SK-N-SH (cell line): Measurements from ENCODE around the gene SPTBN1. TPM values are rescaled to one million over a fixed set of nuclear protein-coding genes. Genes with fewer than 3 reads are reported as not detected.

Experiments
- CTCF ChIA-PET: fragments of 300-600, 350-600 bp; formaldehyde crosslinking; extraction: SDS; loops from one replicate; lab custom pipeline; 2021; lab: Yijun Ruan, JAX
- POLR2A ChIA-PET: fragments of 350-600 bp; sonication (Branson Sonifier 250); formaldehyde crosslinking; extraction: SDS; loops from one replicate; lab custom pipeline; 2020; ENCODE audit warnings: antibody characterized with exemption, inconsistent platforms; lab: Yijun Ruan, JAX
- DNase-seq: peaks from one replicate; pipeline ENCODE4 v3.0.0; 2012
- H2AFZ ChIP-seq: fragments of 200-600 bp; sonication (generic); 2 replicates; pipeline ENCODE4 v1.8.1; 2016; ENCODE audit warnings: antibody characterized with exemption, mild to moderate bottlenecking, low read depth
- H3F3A ChIP-seq: fragments of 200-600 bp; sonication (generic); replicated peaks from 2 replicates; pipeline ENCODE3; 2016; ENCODE audit warnings: antibody characterized with exemption, mild to moderate bottlenecking; ENCODE audit not compliant: insufficient read depth
- H3K27ac ChIP-seq, 2 experiments: fragments of 200-500 bp in 1 of 2; fragments of 200-600 bp in 1 of 2; sonication (Bioruptor generic) in 1 of 2; sonication (generic), shearing (Covaris generic) in 1 of 2; 2 replicates each; pipeline versions ENCODE4 v1.5.1 to v1.6.1; 2014 to 2016; ENCODE audit warnings: low read depth in 2 of 2, inconsistent platforms in 1 of 2, low read length in 1 of 2, mild to moderate bottlenecking in 1 of 2, mixed read lengths in 1 of 2
- H3K27me3 ChIP-seq: fragments of 200-600 bp; sonication (generic), shearing (Covaris generic); 2 replicates; pipeline ENCODE4 v1.6.1; 2016; ENCODE audit warnings: mixed run types; ENCODE audit not compliant: insufficient read depth
- H3K36me3 ChIP-seq, 2 experiments: fragments of 200-500 bp in 1 of 2; fragments of 200-600 bp in 1 of 2; sonication (Bioruptor generic) in 1 of 2; sonication (generic) in 1 of 2; replicated peaks in 1 of 2; 2 replicates each; pipeline versions ENCODE3 to v1.5.1; 2014 to 2016; ENCODE audit warnings: low read length in 1 of 2, mild to moderate bottlenecking in 1 of 2; ENCODE audit not compliant: insufficient read depth in 2 of 2, control insufficient read depth in 1 of 2
- H3K4me1 ChIP-seq, 2 experiments: fragments of 200-500 bp in 1 of 2; fragments of 200-600 bp in 1 of 2; sonication (Bioruptor generic) in 1 of 2; sonication (generic), shearing (Covaris generic) in 1 of 2; 2 replicates each; pipeline versions ENCODE4 v1.5.1 to v1.6.1; 2014 to 2016; ENCODE audit warnings: low read depth in 1 of 2, low read length in 1 of 2, mixed run types in 1 of 2; ENCODE audit not compliant: insufficient read depth in 2 of 2, control insufficient read depth in 1 of 2
- H3K4me2 ChIP-seq: fragments of 200-600 bp; sonication (generic), shearing (Covaris generic); 2 replicates; pipeline ENCODE4 v1.6.1; 2017; ENCODE audit warnings: mixed run types
- H3K4me3 ChIP-seq, 2 experiments: fragments of 200-500 bp in 1 of 2; fragments of 200-600 bp in 1 of 2; sonication (Bioruptor generic) in 1 of 2; sonication (generic), shearing (Covaris generic) in 1 of 2; 2 replicates each; pipeline versions ENCODE4 v1.5.1 to v1.8.1; 2014 to 2016; ENCODE audit warnings: low read depth in 2 of 2, inconsistent platforms in 1 of 2, low read length in 1 of 2, mild to moderate bottlenecking in 1 of 2, mixed read lengths in 1 of 2, moderate library complexity in 1 of 2
- H3K79me2 ChIP-seq: fragments of 200-600 bp; sonication (generic); 2 replicates; pipeline ENCODE4 v1.8.1; 2017; ENCODE audit warnings: mild to moderate bottlenecking; ENCODE audit not compliant: insufficient read depth
- H3K9ac ChIP-seq: fragments of 200-600 bp; sonication (generic); 2 replicates; pipeline ENCODE4 v1.6.1; 2017; ENCODE audit warnings: mixed run types
- H3K9me2 ChIP-seq: fragments of 200-600 bp; sonication (generic); 2 replicates; pipeline ENCODE4 v1.6.1; 2017; ENCODE audit warnings: mixed run types
- H3K9me3 ChIP-seq: fragments of 200-600 bp; sonication (generic); 2 replicates; pipeline ENCODE4 v1.6.1; 2017; ENCODE audit warnings: mixed run types, mild to moderate bottlenecking, moderate library complexity
- H4K20me1 ChIP-seq: fragments of 200-600 bp; sonication (generic); 2 replicates; pipeline ENCODE4 v1.6.1; 2017; ENCODE audit warnings: mild to moderate bottlenecking, mixed run types; ENCODE audit not compliant: insufficient read depth
- ELF1 ChIP-seq: IDR thresholded peaks from 2 replicates; pipeline ENCODE4 v1.4.0; 2012
- JUND ChIP-seq: IDR thresholded peaks from 2 replicates; pipeline ENCODE4 v1.4.0; 2012
- NRF1 ChIP-seq: IDR thresholded peaks from 2 replicates; pipeline ENCODE4 v1.6.1; 2012; ENCODE audit warnings: low read depth, mild to moderate bottlenecking, low read length
- POLR2AphosphoS5 ChIP-seq: IDR thresholded peaks from 2 replicates; pipeline ENCODE4 v1.6.1; 2012; ENCODE audit warnings: low read depth, low read length
- RAD21 ChIP-seq: IDR thresholded peaks from 2 replicates; pipeline ENCODE4 v1.6.1; 2012; ENCODE audit warnings: mild to moderate bottlenecking, low read length
- RXRA ChIP-seq: IDR thresholded peaks from 2 replicates; pipeline ENCODE4 v1.4.0; 2012; ENCODE audit warnings: low read depth, mild to moderate bottlenecking, borderline replicate concordance
- TAF1 ChIP-seq: IDR thresholded peaks from 2 replicates; pipeline ENCODE4 v1.6.1; 2012; ENCODE audit warnings: low read depth, mild to moderate bottlenecking, low read length, moderate library complexity, borderline replicate concordance
- TCF12 ChIP-seq: IDR thresholded peaks from 2 replicates; pipeline ENCODE4 v1.4.0; 2012
- TEAD4 ChIP-seq: IDR thresholded peaks from 2 replicates; pipeline ENCODE4 v1.4.0; 2012; ENCODE audit warnings: mild to moderate bottlenecking, borderline replicate concordance; ENCODE audit not compliant: insufficient read depth
- WGBS: methylation state at CpG from one replicate; pipeline ENCODE4 v1.1.6; 2017; ENCODE audit warnings: low lambda C conversion rate; 5-methylcytosine and 5-hydroxymethylcytosine counted together
- polyA plus RNA-seq, 3 experiments: library from polyadenylated mRNA; depleted of rRNA; stranded (reverse); fragments of >200 nt; gene quantifications; 2 replicates each; pipeline ENCODE4 v1.2.3, GENCODE V29; 2012
- TF ChIP-seq, protein P1 (sequence below): IDR thresholded peaks from 2 replicates; pipeline ENCODE4 v1.4.0; 2012; ENCODE audit warnings: low read depth, borderline replicate concordance

SPTBN1 gene
- polyA plus RNA-seq, 1 of the 3 experiments (the other 2 are of a cell fraction) = 29.1 TPM

DNA sequence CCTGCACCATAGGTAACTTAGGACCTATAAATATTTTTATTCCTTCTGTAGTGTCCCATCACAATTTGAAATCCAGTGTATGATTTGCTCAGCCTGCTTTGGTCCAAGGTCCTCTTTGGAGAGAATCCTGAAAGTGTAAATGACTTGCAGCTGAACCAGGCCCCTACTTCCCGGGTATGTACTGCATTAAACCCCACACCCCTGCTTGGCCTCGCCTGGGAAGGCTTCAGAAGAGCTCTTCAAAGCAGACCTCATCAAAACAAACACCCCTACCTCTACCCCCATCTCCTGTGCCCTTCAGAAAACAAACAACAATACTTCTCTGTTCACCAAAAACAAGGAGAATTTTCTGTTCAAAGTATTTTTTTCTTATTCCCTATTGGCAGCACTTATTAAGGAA, 9.5 kb upstream of the SPTBN1 start:
- H4K20me1 ChIP-seq = no peaks in the 10 kb centered on the region
- CTCF ChIA-PET = interaction anchor here (1.0 to 1.5 kb wide), 2 partner anchors 105 to 334 kb away, joined by 3 read pairs; no protein-coding TSS in a partner anchor
- H3K79me2 ChIP-seq = no peaks in the 10 kb centered on the region
- H3K9me3 ChIP-seq = no peaks in the 10 kb centered on the region
- WGBS = 77% methylated on average over 2 of the region's 2 CpGs
- no peaks in the 10 kb centered on the region for H3K36me3 ChIP-seq
- no peak for DNase-seq
- no peaks in the 10 kb centered on the region for H3K4me1 ChIP-seq
- POLR2A ChIA-PET = no interaction called here
- no peak overlapping the region for H3K9ac ChIP-seq
- no peak overlapping the region for H3K4me3 ChIP-seq
- no peaks in the 10 kb centered on the region for H3K27me3 ChIP-seq
- no peak overlapping the region for H3K4me2 ChIP-seq
- H3F3A ChIP-seq = no peaks in the 10 kb centered on the region
- H3K27ac ChIP-seq = no peak overlapping the region
- no peak for TF ChIP-seq ELF1
- no peak for TF ChIP-seq RXRA
- TF ChIP-seq TAF1 = no peak
- TF ChIP-seq JUND = no peak
- TF ChIP-seq NRF1 = no peak
- no peak for TF ChIP-seq RAD21
- H2AFZ ChIP-seq = no peak overlapping the region
- H3K9me2 ChIP-seq = no peaks in the 10 kb centered on the region

GRCh38 chr2:54454548-54455130, 1.5 kb upstream of the SPTBN1 start:
- peak overlapping the region; percentile 97; the same call in 1 of the 2 replicates for H3K4me2 ChIP-seq

More at GRCh38 chr2:54454548-54455130, 1.5 kb upstream of the SPTBN1 start:
- Histone ChIP-seq H3K4me3 (no peak overlapping the region), H3K4me1 (peaks cover 11 to 18% of the 10 kb centered on the region in 2 experiments; a peak in 2 of 4 replicates), H3K27me3 (no peaks in the 10 kb centered on the region), H3K79me2 (peaks cover 27% of the 10 kb centered on the region), H3K9me2 (no peaks in the 10 kb centered on the region), H4K20me1 (peaks cover 17% of the 10 kb centered on the region), H3K27ac (no peak overlapping the region; a peak in 1 of 4 replicates), H3F3A (peaks cover 6% of the 10 kb centered on the region), H3K9me3 (no peaks in the 10 kb centered on the region), H3K9ac (no peak overlapping the region), H3K36me3 (no peaks in the 10 kb centered on the region), H2AFZ (no peak overlapping the region)
- WGBS = 81% methylated on average over 4 of the region's 4 CpGs
- no peak for DNase-seq
- CTCF ChIA-PET = no interaction called here
- POLR2A ChIA-PET = interaction anchor here (1.5 kb wide), 1 partner anchor 278 kb away, joined by 6 read pairs; no protein-coding TSS in a partner anchor
- TF ChIP-seq, protein P1, sequence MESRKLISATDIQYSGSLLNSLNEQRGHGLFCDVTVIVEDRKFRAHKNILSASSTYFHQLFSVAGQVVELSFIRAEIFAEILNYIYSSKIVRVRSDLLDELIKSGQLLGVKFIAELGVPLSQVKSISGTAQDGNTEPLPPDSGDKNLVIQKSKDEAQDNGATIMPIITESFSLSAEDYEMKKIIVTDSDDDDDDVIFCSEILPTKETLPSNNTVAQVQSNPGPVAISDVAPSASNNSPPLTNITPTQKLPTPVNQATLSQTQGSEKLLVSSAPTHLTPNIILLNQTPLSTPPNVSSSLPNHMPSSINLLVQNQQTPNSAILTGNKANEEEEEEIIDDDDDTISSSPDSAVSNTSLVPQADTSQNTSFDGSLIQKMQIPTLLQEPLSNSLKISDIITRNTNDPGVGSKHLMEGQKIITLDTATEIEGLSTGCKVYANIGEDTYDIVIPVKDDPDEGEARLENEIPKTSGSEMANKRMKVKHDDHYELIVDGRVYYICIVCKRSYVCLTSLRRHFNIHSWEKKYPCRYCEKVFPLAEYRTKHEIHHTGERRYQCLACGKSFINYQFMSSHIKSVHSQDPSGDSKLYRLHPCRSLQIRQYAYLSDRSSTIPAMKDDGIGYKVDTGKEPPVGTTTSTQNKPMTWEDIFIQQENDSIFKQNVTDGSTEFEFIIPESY = no peak
- TF ChIP-seq POLR2AphosphoS5 (no peak), TEAD4 (no peak), TCF12 (no peak), RXRA (no peak)
